Endothelial cell of umbilical vein (primary cell): Measurements from ENCODE around the gene CNTRL. TPM values are rescaled to one million over a fixed set of nuclear protein-coding genes. Genes with fewer than 3 reads are reported as not detected.

Experiments
- BruUV-seq: library from RNA; stranded (reverse); fragments of 400-500 nt; replicated peaks from 2 replicates; lab custom pipeline; 2021; lab: Mats Ljungman, UMichigan
- CTCF ChIA-PET: fragments of 300-600, 350-600 bp; sonication (Branson Sonifier 250); formaldehyde crosslinking; loops from one replicate; lab custom pipeline; 2021; ENCODE audit warnings: antibody characterized with exemption, inconsistent platforms; lab: Charles Lee
- POLR2A ChIA-PET: fragments of 300-600, 350-600 bp; sonication (Branson Sonifier 250); formaldehyde crosslinking; loops from one replicate; lab custom pipeline; 2021; ENCODE audit warnings: antibody characterized with exemption, inconsistent platforms; lab: Charles Lee
- DNase-seq: peaks from one replicate; pipeline ENCODE4 v3.0.0-alpha.2; 2011; ENCODE audit warnings: low read depth, low spot score
- FAIRE-seq: peaks from 2 replicates; lab custom pipeline; 2011; peaks lifted over from hg19 to GRCh38; lab: Jason Lieb, UNC
- H2AFZ ChIP-seq: 2 replicates; pipeline ENCODE4 v1.6.0; 2012; ENCODE audit warnings: low read depth, low read length, control low read depth, inconsistent platforms
- H3K27ac ChIP-seq: 2 replicates; pipeline ENCODE4 v1.5.1; 2011; ENCODE audit warnings: low read depth, mild to moderate bottlenecking, control low read depth, low read length, moderate library complexity; ENCODE audit not compliant: insufficient read depth
- H3K27me3 ChIP-seq, 2 experiments: 2 replicates each; pipeline versions ENCODE4 v1.6.0 to v1.6.1; 2011; ENCODE audit warnings: low read length in 2 of 2, mixed read lengths in 1 of 2; ENCODE audit not compliant: control insufficient read depth in 2 of 2, insufficient read depth in 2 of 2
- H3K36me3 ChIP-seq, 2 experiments: 2 replicates in 1 of 2; 3 replicates in 1 of 2; pipeline ENCODE4 v1.5.1; 2011; ENCODE audit warnings: low read length in 2 of 2, mild to moderate bottlenecking in 1 of 2, moderate library complexity in 1 of 2; ENCODE audit not compliant: control insufficient read depth in 2 of 2, insufficient read depth in 2 of 2; ENCODE audit errors: extremely low read depth in 1 of 2
- H3K4me1 ChIP-seq: 3 replicates; pipeline ENCODE4 v1.5.1; 2011; ENCODE audit warnings: mild to moderate bottlenecking, low read length; ENCODE audit not compliant: control insufficient read depth, insufficient read depth; ENCODE audit errors: extremely low read depth
- H3K4me2 ChIP-seq: 2 replicates; pipeline ENCODE4 v1.6.1; 2011; ENCODE audit warnings: low read length, control low read depth, mixed read lengths; ENCODE audit not compliant: insufficient read depth
- H3K4me3 ChIP-seq, 3 experiments: fragments of 200-600 bp in 1 of 3; sonication (generic), shearing (Covaris generic) in 1 of 3; replicated peaks in 1 of 3; 2 replicates each; pipeline ENCODE4 v1.5.1; 2011 to 2016; ENCODE audit warnings: control low read depth in 3 of 3, low read length in 3 of 3, mild to moderate bottlenecking in 2 of 3, inconsistent platforms in 1 of 3, low read depth in 1 of 3, moderate library complexity in 1 of 3; ENCODE audit not compliant: insufficient read depth in 1 of 3
- H3K79me2 ChIP-seq: 2 replicates; pipeline ENCODE4 v1.6.0; 2012; ENCODE audit warnings: low read length, inconsistent platforms; ENCODE audit not compliant: control insufficient read depth, insufficient read depth
- H3K9ac ChIP-seq: replicated peaks from 2 replicates; pipeline ENCODE3; 2011; ENCODE audit warnings: low read length, control low read depth; ENCODE audit not compliant: insufficient read depth; ENCODE audit errors: extremely low read depth
- H3K9me1 ChIP-seq: replicated peaks from 3 replicates; pipeline ENCODE4 v1.6.0; 2011; ENCODE audit warnings: mild to moderate bottlenecking, low read length; ENCODE audit not compliant: control insufficient read depth, insufficient read depth; ENCODE audit errors: extremely low read depth
- H3K9me3 ChIP-seq: replicated peaks from 2 replicates; pipeline ENCODE4 v1.5.1; 2012; ENCODE audit warnings: low read length, inconsistent platforms; ENCODE audit not compliant: control insufficient read depth, insufficient read depth
- H4K20me1 ChIP-seq: replicated peaks from 2 replicates; pipeline ENCODE3; 2011; ENCODE audit warnings: mild to moderate bottlenecking, low read length; ENCODE audit not compliant: control insufficient read depth, insufficient read depth; ENCODE audit errors: extremely low read depth
- EZH2 ChIP-seq: IDR thresholded peaks from 2 replicates; pipeline ENCODE4 v1.6.1; 2012; ENCODE audit warnings: borderline replicate concordance, low read depth, mild to moderate bottlenecking, moderate library complexity, low read length, inconsistent platforms; ENCODE audit not compliant: severe bottlenecking
- MAX ChIP-seq: IDR thresholded peaks from 2 replicates; pipeline ENCODE4 v1.6.1; 2011; ENCODE audit not compliant: insufficient read depth, insufficient read length
- dilution Hi-C: fragments of 300-500 bp; cut with MboI; formaldehyde crosslinking; loops from one replicate; pipeline ENCODE4 v1.15.0; 2019; ENCODE audit warnings: low sequenced_read_pairs; ENCODE audit not compliant: extremely low pct_ligation_motif_present
- intact Hi-C: fragments of 100-400 bp; cut with micrococcal nuclease; formaldehyde crosslinking; loops from one replicate; pipeline ENCODE4 v1.10.0; 2022
- polyA plus RNA-seq, 4 experiments: library from polyadenylated mRNA; depleted of rRNA in 3 of 4; stranded (reverse) in 3 of 4; unstranded in 1 of 4; fragments of >200 nt; gene quantifications; 2 replicates each; pipeline versions ENCODE4 v1.2.1 to v1.2.3, GENCODE V29; 2011 to 2012; ENCODE audit warnings: missing spikeins in 1 of 4
- total RNA-seq: library from RNA; stranded (reverse); gene quantifications from 2 replicates; pipeline ENCODE4 v1.2.3, GENCODE V29; 2021
- TF ChIP-seq, protein P1 (sequence below), 2 donors: IDR thresholded peaks; 1 replicate in 1 of 2; 2 replicates in 1 of 2; pipeline ENCODE4 v1.5.1; 2011; ENCODE audit warnings: low read length in 2 of 2, mild to moderate bottlenecking in 2 of 2, moderate library complexity in 2 of 2, control low read depth in 1 of 2, inconsistent platforms in 1 of 2, low read depth in 1 of 2; ENCODE audit not compliant: insufficient read depth in 1 of 2; ENCODE audit errors: extremely low read depth in 1 of 2

Gene CNTRL
- total and polyA plus RNA-seq, 2 donors (not counting 3 experiments of a cell fraction or from before 2014, with no cell fraction given), result 6.1 to 21.8 TPM

GRCh38 chr9:121053544-121053943, 21.2 kb upstream of the CNTRL start:
- Histone ChIP-seq H4K20me1 (no peaks in the 10 kb centered on the region), H3K79me2 (no peaks in the 10 kb centered on the region), H3K4me2 (no peak overlapping the region), H2AFZ (no peak overlapping the region), H3K36me3 (no peaks in the 10 kb centered on the region), H3K27me3 (no peaks in the 10 kb centered on the region), H3K4me3 (no peak overlapping the region), H3K4me1 (peaks cover 8% of the 10 kb centered on the region), H3K27ac (no peak overlapping the region), H3K9ac (no peak overlapping the region), H3K9me1 (no peaks in the 10 kb centered on the region), H3K9me3 (no peaks in the 10 kb centered on the region)
- CTCF ChIA-PET, result no interaction called here
- BruUV-seq, result no TSS peak
- dilution Hi-C loops, result no loop called here
- no peak for FAIRE-seq
- POLR2A ChIA-PET, result no interaction called here
- intact Hi-C loops, result no loop called here
- DNase-seq, result no peak
- TF ChIP-seq EZH2, result no peak

DNA sequence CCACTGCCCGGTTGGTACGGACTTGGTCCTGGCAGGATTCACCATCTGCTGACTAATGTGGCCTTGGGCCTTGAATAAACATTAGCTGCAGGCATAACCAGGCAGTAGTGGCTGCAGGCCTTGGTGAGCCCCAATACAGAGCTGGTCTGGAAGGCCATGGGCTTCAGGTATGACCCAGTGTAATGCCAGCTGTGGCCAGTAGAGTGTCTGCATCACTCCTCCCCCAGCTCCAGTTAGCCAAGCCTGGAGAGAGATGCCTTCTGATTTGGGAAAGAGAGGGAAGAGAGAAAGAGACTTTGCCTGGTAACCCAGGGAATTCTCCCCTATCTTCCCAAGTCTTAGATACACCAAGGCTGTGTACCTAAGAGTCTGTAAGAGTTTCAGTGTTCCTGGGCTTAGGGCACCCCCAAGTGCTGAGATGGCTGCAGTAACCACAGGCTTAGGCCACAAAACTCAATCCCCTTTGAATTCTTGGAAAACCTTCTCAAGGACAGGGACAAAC, 19.1 kb upstream of the CNTRL start:
- FAIRE-seq (no peak), DNase-seq (no peak)
- Histone ChIP-seq H3K4me3 (no peak overlapping the region), H3K4me1 (peaks cover 16% of the 10 kb centered on the region), H3K9ac (no peak overlapping the region), H3K4me2 (no peak overlapping the region), H3K9me1 (no peaks in the 10 kb centered on the region), H3K9me3 (no peaks in the 10 kb centered on the region), H3K36me3 (no peaks in the 10 kb centered on the region), H3K27me3 (no peaks in the 10 kb centered on the region), H3K79me2 (no peaks in the 10 kb centered on the region), H3K27ac (no peak overlapping the region), H2AFZ (no peak overlapping the region), H4K20me1 (no peaks in the 10 kb centered on the region)
- intact Hi-C loops (loop anchor here (5.0 kb wide), 1 partner anchor 433 kb away; no protein-coding TSS in a partner anchor), dilution Hi-C loops (no loop called here)
- ChIA-PET CTCF (interaction anchor here (1.2 to 9.1 kb wide), 6 partner anchors 12 to 299 kb away, joined by 3 to 127 read pairs (median 5); no protein-coding TSS in a partner anchor), POLR2A (no interaction called here)
- BruUV-seq, result no TSS peak
- no peak for TF ChIP-seq MAX
- TF ChIP-seq, protein P1, sequence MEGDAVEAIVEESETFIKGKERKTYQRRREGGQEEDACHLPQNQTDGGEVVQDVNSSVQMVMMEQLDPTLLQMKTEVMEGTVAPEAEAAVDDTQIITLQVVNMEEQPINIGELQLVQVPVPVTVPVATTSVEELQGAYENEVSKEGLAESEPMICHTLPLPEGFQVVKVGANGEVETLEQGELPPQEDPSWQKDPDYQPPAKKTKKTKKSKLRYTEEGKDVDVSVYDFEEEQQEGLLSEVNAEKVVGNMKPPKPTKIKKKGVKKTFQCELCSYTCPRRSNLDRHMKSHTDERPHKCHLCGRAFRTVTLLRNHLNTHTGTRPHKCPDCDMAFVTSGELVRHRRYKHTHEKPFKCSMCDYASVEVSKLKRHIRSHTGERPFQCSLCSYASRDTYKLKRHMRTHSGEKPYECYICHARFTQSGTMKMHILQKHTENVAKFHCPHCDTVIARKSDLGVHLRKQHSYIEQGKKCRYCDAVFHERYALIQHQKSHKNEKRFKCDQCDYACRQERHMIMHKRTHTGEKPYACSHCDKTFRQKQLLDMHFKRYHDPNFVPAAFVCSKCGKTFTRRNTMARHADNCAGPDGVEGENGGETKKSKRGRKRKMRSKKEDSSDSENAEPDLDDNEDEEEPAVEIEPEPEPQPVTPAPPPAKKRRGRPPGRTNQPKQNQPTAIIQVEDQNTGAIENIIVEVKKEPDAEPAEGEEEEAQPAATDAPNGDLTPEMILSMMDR (IDR thresholded peaks at IDR 0.05; ENCODE audit: extremely low read depth in 1 of 2, insufficient read depth in 1 of 2, low read depth in 1 of 2, low read length in 2 of 2), result peak; percentile 7 to 21
- no peak for TF ChIP-seq EZH2
